GM21825 (cell line): ENCODE measurements around the gene PRAMEF26.
"Not testable (repeated sequence)": the region's sequence is repeated elsewhere in the genome, so short reads cannot be mapped to it uniquely, and the experiment has no call there.

Source experiments
- ATAC-seq: cut with Tn5 transposase; IDR thresholded peaks from one replicate; pipeline ENCODE4 v1.9.1; 2021; ENCODE audit warnings: mild to moderate bottlenecking, moderate library complexity; ENCODE audit not compliant: unreplicated experiment

The PRAMEF26 gene

DNA sequence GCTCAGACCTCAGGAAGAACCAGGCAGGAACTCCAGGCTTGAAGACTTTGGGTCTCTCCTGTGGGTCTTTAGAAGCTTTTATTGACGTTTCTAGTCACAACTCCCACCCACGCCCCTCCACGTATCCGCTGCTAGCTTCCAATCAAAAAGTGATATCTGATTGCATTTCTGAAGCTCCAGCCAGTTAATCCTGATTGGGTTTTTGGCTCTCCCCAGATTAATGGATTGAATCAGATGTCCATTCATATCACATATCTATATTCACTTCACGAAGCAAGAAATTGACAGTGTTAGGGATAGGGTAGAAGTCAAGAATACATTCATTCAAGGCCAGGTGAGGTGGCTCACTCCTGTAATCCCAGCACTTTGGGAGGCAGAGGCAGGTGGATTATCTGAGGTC lies at the start of gene PRAMEF26:
TSS of gene PRAMEF26 (minus strand) at position 101 of the 400 bp plus-strand sequence. CDS start 2,914 bp downstream, outside the sequence.
- not testable (repeated sequence) for ATAC-seq

DNA sequence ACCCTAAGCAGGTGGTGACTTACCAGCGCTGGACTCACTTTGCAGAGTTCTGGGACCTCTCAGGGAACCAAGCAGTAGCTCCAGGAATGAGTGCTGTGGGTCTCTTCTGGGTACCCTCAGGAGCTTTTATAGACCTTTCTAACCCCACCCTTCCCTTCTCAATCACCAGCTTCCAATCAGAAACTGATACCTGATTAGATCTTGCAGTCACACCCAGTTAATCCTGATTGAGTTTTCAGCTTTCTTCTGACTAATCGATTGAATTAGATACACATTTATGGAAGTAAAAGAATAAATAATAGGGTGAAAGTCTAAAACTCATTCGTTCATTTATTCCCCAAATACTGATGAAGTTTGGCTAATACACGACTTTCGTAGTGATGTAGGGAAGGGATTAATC lies 45.5 kb upstream of the PRAMEF26 start, which contains the start of gene PRAMEF13:
TSS of gene PRAMEF13 (minus strand) at position 101 of the 400 bp plus-strand sequence. CDS start 1,820 bp downstream, outside the sequence.
- ATAC-seq, result not testable (repeated sequence)

DNA sequence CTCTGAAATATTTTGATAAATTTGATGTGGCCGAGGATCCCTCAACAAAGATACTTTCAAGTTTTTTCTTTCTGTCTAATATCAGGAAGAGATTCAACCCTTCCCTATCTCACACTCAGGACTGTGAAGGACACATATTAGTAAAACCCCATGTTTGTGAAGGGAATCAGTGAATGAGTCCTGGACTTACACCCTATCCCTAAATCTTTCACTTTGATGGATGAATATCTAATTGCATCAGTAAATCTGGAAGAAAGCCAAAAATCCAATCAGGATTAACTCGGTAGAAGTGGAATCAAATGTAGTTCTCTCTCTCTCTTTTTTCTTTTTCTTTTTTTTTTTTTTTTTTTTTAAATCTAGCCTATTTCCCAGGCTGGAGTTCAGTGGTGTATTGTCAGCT lies 15.7 kb upstream of the PRAMEF26 start, which contains the start of gene PRAMEF9:
TSS of gene PRAMEF9 (plus strand) at position 301 of the 400 bp plus-strand sequence. CDS start 3,433 bp downstream, outside the sequence.
- not testable (repeated sequence) for ATAC-seq

DNA sequence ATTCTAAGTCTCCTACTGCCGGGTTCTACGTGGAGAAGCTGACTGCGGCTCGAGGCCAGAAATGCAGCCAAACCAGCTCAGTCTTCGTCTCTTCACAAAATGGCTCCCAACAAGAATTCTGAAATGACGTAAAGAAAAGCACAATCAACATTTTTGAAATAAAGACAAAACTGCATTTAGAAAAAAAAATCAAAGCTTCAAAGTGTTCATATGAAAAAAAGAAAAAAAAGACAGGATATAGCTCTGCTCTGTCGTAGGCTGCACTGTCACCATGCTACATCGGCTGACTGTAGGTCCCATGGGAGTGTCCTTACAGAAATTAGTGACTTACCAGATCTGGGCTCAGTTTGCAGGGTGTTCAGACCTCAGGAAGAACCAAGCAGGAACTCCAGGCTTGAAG lies 9.7 kb upstream of the PRAMEF26 start, which contains the start of gene HNRNPCL4:
TSS of gene HNRNPCL4 (minus strand) at position 101 of the 400 bp plus-strand sequence. CDS start 164 bp downstream, outside the sequence.
- ATAC-seq, result not testable (repeated sequence)

DNA sequence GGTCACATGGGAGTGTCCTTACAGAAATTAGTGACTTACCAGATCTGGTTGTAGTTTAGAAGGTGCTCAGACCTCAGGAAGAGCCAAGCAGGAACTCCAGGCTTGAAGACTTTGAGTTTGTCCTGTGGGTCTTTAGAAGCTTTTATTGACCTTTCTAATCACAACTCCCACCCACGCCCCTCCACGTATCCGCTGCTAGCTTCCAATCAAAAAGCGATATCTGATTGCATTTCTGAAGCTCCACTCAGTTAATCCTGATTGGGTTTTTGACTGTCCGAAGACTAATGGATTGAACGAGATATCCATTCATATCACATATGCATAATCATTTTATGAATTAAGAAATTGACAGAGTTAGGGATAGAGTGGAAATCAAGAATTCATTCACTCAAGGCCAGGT lies 39.1 kb downstream of the PRAMEF26 start, which contains the start of gene HNRNPCL2:
TSS of gene HNRNPCL2 (minus strand) at position 101 of the 400 bp plus-strand sequence. CDS start 454 bp downstream, outside the sequence.
- not testable (repeated sequence) for ATAC-seq
